ENCODE results near the gene CACNG6.
"Not testable (repeated sequence)": the region's sequence is repeated elsewhere in the genome, so short reads cannot be mapped to it uniquely, and the experiment has no call there.

CACNG6 gene

GRCh38 chr19:54002495-54003315 lies 11.3 kb downstream of the CACNG6 start:
- DNase-seq (ENCODE audit: low read depth), result no peak

DNA sequence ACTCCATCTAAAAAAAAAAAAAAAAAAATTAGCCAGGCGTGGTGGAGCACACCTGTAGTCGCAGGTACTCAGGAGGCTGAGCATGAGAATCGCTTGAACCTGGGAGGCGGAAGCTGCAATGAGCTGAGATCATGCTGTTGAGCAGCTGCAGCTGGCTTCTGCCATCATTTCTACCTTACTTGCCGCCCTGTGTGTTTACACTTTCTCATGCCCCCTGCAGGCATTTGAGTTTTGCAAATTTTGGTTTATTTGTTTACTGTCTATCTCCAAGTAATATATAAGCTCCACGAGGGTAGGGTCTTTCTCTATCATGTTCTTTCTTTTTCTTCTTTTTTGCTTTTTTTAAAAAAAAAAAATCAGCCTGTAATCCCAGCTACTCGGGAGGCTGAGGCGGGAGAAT lies 18.0 kb downstream of the CACNG6 start:
- no peak for DNase-seq (ENCODE audit: low read depth)

GRCh38 chr19:54010474-54010873 lies 19.0 kb downstream of the CACNG6 start:
- no peak for DNase-seq (ENCODE audit: low read depth)

DNA sequence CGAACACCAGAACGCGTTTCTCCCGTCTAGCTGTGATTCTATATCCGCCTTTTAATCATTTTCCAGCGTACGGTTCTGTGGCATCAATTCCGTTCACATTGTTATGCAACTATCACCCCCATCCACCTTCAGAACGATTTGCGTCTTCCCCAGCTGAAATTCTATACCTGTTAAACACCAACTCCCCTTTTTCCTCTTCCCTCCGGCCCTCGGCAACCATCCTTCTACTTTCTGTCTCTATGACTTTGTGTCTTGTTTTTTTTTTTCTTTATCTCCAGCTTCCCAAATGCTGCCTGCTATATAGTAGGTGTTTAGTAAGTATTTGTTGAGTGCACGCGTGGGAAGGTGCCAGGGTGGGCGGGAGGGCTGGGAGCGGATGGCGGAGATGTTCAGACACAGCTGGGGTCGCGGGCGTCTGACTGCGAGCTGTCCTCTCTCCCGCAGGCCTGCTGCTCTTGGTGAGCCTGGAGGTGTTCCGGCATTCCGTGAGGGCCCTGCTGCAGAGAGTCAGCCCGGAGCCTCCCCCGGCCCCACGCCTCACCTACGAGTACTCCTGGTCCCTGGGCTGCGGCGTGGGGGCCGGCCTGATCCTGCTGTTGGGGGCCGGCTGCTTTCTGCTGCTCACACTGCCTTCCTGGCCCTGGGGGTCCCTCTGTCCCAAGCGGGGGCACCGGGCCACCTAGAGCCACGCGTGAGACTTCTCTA lies 20.2 kb downstream of the CACNG6 start:
- no peak for DNase-seq (ENCODE audit: low read depth)

DNA sequence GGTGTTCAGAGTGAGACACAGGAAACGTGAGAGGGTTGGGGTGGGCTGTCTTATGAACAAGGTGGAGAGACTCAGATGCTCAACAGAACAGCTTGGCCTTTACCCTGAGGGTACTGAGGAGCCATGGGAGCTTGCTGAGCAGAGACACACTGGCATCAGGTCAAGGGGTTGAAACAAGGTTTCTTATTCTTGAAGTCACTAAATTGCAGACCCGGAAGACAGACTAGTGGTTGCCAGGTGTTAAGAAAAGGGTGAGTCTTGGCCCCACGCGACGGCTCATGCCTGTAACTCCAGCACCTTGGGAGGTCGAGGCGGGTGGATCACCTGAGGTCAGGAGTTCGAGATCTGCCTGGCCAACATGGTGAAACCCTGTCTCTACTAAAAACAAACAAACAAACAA lies 22.4 kb downstream of the CACNG6 start:
- DNase-seq (ENCODE audit: low read depth), result no peak

DNA sequence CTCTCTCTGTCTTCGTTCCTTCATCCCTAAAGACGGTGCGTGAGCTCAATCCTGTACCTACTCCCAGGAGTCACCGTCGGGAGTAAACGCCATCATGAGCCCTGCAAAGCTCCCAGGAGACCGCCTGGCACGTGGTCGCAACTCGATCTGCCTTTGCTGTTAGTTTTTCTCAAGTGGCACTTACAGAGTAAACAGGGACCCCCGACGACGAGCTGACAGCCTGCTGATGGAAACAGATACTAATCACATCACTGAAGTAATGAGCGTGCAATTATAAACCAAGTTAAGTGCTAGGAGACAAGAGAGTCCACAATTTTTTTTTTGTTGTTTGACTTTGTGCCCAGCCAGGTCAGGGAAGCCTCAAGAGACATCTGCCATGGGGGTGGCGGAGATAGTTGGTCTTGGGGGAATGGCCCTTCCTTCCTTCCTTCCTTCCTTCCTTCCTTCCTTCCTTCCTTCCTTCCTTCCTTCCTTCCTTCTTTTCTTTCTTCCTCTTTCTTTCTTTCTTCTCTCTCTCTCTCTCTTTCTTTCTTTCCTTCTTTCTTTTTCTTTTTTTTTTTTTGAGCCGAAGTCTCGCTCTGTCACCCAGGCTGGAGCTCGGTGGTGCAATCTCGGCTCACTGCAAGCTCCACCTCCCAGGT lies 23.6 kb downstream of the CACNG6 start:
- no peak for DNase-seq (ENCODE audit: low read depth)

GRCh38 chr19:54017261-54017660 lies 25.8 kb downstream of the CACNG6 start:
- DNase-seq (ENCODE audit: low read depth), result no peak

DNA sequence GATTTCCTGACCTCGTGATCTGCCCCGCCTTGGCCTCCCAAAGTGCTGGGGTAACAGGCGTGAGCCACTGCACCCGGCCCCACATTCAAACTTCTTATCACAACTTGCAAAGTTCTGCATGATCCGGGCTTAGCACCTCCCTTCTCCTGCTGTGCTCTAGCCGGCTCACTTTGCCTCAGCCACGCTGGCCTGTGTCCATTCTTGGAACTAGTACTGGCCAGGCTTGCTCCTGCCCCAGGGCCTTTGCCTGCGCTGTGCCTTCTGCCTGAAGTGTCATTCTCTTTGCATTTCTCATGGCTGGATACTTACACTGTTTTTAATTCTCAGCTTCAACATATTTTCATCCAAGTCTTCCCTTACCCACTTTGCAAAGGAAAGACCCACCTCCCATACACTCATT lies 29.9 kb downstream of the CACNG6 start:
- DNase-seq (ENCODE audit: low read depth), result no peak

GRCh38 chr19:54021932-54022331 lies 30.5 kb downstream of the CACNG6 start:
- DNase-seq (ENCODE audit: low read depth), result no peak

DNA sequence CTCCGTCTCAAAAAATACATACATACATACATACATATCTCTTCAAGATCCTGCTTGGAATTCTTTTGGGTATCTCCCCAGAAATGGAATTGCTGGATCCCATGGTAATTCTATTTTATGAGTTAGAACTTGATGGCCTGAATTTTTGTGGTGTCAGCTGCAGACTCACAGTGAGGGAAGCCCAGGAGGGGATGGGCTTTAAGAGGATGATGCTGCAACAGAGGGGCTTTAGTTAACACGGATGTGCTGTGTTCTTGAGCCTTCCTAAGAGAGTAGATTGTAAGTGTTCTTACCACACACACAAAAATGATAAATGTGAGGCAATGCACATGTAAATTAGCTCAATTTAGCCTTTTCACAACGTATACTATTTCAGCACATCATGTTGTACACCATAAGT lies 31.8 kb downstream of the CACNG6 start:
- no peak for DNase-seq (ENCODE audit: low read depth)

DNA sequence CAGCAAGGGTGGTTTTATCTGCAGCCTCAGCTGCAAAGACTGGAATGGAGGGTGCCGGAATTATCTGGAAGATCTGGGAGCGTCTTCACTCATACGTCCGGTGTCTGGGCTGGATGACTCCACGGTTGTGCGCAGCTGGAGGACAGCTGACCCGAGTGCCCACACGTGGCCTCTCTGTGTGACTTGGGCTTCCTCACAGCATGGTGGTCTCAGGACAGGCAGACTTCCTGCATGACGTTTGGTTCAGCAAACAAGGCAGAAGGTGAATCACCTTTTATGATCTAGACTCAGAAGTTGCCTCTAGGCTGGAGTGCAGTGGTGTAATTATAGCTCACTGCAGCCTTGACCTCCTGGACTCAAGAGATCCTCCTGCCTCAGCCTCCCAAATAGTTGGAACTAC lies 33.2 kb downstream of the CACNG6 start:
- no peak for DNase-seq (ENCODE audit: low read depth)

DNA sequence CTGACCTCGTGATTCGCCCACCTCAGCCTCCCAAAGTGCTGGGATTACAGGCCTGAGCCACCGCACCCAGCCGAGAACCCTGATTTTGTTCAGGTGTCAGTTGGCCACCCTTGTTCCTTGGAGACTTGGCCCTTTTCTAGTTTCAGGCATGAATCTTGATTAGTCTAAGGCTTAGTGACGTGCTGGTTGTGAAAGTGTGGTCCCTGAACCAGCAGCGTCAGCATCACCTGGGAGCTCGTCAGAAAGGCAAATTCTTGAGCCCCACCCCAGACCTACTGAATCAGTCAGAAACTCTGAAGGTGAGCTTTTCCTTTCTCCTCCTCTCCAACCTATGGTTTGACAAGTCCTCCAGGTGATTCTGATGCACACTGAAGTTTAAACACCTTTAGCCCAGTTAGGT lies 35.2 kb downstream of the CACNG6 start:
- no peak for DNase-seq (ENCODE audit: low read depth)

GRCh38 chr19:54029301-54029700 lies 37.9 kb downstream of the CACNG6 start:
- no peak for DNase-seq (ENCODE audit: low read depth)

- DNase-seq (ENCODE audit: low read depth), result peak; percentile 27
Observed at GRCh38 chr19:54029930-54030490, 38.6 kb downstream of the CACNG6 start.

GRCh38 chr19:54030895-54031586 lies 39.6 kb downstream of the CACNG6 start:
- no peak for DNase-seq (ENCODE audit: low read depth)

GRCh38 chr19:54035215-54036178 lies 44.1 kb downstream of the CACNG6 start:
- DNase-seq (ENCODE audit: low read depth), result no peak

DNA sequence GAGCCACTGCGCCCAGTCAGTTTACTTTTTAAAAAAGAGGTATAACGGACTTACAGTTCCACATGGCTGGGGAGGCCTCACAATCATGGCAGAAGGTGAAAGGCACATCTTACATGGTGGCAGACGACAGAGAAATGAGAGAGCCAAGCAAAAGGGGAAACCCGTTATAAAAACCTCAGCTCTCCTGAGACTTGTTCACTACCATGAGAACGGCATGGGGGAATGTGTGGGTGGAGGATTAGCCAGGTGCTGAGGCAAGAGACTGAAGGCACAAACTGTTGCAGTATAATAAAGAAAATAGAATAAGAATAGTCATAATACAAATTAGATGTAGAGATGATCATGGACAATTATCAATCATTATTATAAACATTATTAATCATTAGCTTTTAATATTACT lies 45.1 kb downstream of the CACNG6 start:
- not testable (repeated sequence) for DNase-seq (ENCODE audit: low read depth)

- DNase-seq (ENCODE audit: low read depth), result no peak
Observed at GRCh38 chr19:54040003-54040402, 48.6 kb downstream of the CACNG6 start.

GRCh38 chr19:54041969-54042606 lies 50.7 kb downstream of the CACNG6 start:
- DNase-seq (ENCODE audit: low read depth), result no peak

DNA sequence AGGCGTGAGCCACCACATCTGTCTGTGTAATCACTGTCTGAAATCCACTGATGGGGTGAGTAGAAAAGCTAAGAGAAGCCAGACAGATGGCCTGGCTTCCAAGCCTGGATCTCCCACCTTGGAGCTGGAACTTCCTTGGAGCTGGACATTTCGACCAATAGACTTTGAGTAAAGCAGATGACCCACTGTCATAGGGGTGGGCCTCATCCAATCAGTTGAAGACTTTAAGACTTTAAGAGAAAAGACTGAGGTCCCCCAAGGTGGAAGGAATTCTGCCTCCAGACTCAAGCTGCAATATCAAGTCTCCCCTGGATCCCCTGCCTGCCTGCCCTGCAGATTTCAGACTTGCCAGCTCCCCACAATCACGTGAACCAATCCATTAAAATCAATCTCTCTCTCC lies 51.6 kb downstream of the CACNG6 start:
- no peak for DNase-seq (ENCODE audit: low read depth)

Measured in stimulated activated CD8-positive, alpha-beta memory T cell treated with anti-CD3 and anti-CD28 coated beads, Interleukin-15, amount 100 ng/mL, for 1 hour (primary cell).